H1 (cell line): ENCODE data around the gene LNX2. TPM values are rescaled to one million over a fixed set of nuclear protein-coding genes. Genes with fewer than 3 reads are reported as not detected.

Experiments used
- CTCF ChIA-PET: fragments of 300-600 bp; sonication (Branson Sonifier 250); formaldehyde crosslinking; loops from one replicate; lab custom pipeline; 2021; ENCODE audit not compliant: partially characterized antibody; lab: Charles Lee
- POLR2A ChIA-PET: fragments of 300-600 bp; sonication (Branson Sonifier 250); formaldehyde crosslinking; loops from one replicate; lab custom pipeline; 2021; ENCODE audit warnings: inconsistent platforms; ENCODE audit not compliant: partially characterized antibody; lab: Charles Lee
- DNase-seq, 2 experiments: peaks; one replicate each; pipeline versions ENCODE4 v3.0.0 to v3.0.0-alpha.2; 2010 to 2022; ENCODE audit warnings: low spot score in 2 of 2, low read depth in 1 of 2, mixed read lengths in 1 of 2
- FAIRE-seq: peaks from 2 replicates; lab custom pipeline; 2011; peaks lifted over from hg19 to GRCh38; lab: Jason Lieb, UNC
- H2AFZ ChIP-seq: 2 replicates; pipeline ENCODE4 v1.8.1; 2012; ENCODE audit warnings: low read length, inconsistent platforms
- H2AK5ac ChIP-seq: 2 replicates; pipeline ENCODE4 v1.6.1; 2013; ENCODE audit warnings: low read depth, low read length
- H2BK120ac ChIP-seq: replicated peaks from 2 replicates; pipeline ENCODE3; 2013; ENCODE audit warnings: low read depth, low read length, inconsistent platforms
- H2BK12ac ChIP-seq: 2 replicates; pipeline ENCODE4 v1.6.1; 2013; ENCODE audit warnings: low read depth, low read length
- H2BK15ac ChIP-seq: 2 replicates; pipeline ENCODE4 v1.6.1; 2013; ENCODE audit warnings: low read length
- H2BK20ac ChIP-seq: 2 replicates; pipeline ENCODE4 v1.6.1; 2013; ENCODE audit warnings: low read length
- H2BK5ac ChIP-seq: 2 replicates; pipeline ENCODE4 v1.6.1; 2013; ENCODE audit warnings: low read depth, low read length
- H3K14ac ChIP-seq: 2 replicates; pipeline ENCODE4 v1.6.1; 2013; ENCODE audit warnings: inconsistent platforms; ENCODE audit not compliant: insufficient read length
- H3K18ac ChIP-seq: 2 replicates; pipeline ENCODE4 v1.6.1; 2013; ENCODE audit warnings: low read length; ENCODE audit errors: extremely low read depth
- H3K23ac ChIP-seq: 2 replicates; pipeline ENCODE4 v1.6.1; 2013; ENCODE audit warnings: inconsistent platforms; ENCODE audit not compliant: insufficient read length
- H3K23me2 ChIP-seq: 2 replicates; pipeline ENCODE4 v1.6.1; 2013; ENCODE audit warnings: low read depth, low read length
- H3K27ac ChIP-seq: 2 replicates; pipeline ENCODE4 v1.6.1; 2011; ENCODE audit warnings: low read depth, low read length, inconsistent platforms
- H3K27me3 ChIP-seq, 4 experiments: replicated peaks in 1 of 4; 1 replicate in 1 of 4; 2 replicates in 3 of 4; pipeline versions ENCODE4 v1.6.1 to v1.8.1; 2011 to 2013; ENCODE audit warnings: low read length in 3 of 4, mild to moderate bottlenecking in 3 of 4, inconsistent platforms in 2 of 4, mixed read lengths in 2 of 4, moderate library complexity in 1 of 4; ENCODE audit not compliant: control insufficient read depth in 3 of 4, insufficient read depth in 3 of 4; ENCODE audit errors: extremely low read depth in 1 of 4
- H3K36me3 ChIP-seq, 4 experiments: 2 replicates each; pipeline versions ENCODE4 v1.6.1 to v1.8.1; 2011 to 2013; ENCODE audit warnings: mild to moderate bottlenecking in 4 of 4, low read length in 3 of 4, moderate library complexity in 2 of 4, control low read depth in 1 of 4, inconsistent platforms in 1 of 4; ENCODE audit not compliant: insufficient read depth in 4 of 4, control insufficient read depth in 2 of 4
- H3K4ac ChIP-seq: replicated peaks from 2 replicates; pipeline ENCODE3; 2013; ENCODE audit warnings: low read length, low read depth, mixed read lengths, inconsistent platforms; ENCODE audit not compliant: insufficient read length
- H3K4me1 ChIP-seq, 4 experiments: replicated peaks in 1 of 4; 1 replicate in 1 of 4; 2 replicates in 3 of 4; pipeline versions ENCODE4 v1.6.1 to v1.8.1; 2011 to 2013; ENCODE audit warnings: low read length in 3 of 4, inconsistent platforms in 2 of 4, mixed read lengths in 1 of 4; ENCODE audit not compliant: insufficient read depth in 4 of 4, control insufficient read depth in 3 of 4
- H3K4me2 ChIP-seq, 2 experiments: 2 replicates each; pipeline versions ENCODE4 v1.6.1 to v1.8.1; 2011 to 2013; ENCODE audit warnings: low read depth in 2 of 2, low read length in 2 of 2, control low read depth in 1 of 2, inconsistent platforms in 1 of 2, mild to moderate bottlenecking in 1 of 2; ENCODE audit not compliant: insufficient read depth in 1 of 2
- H3K4me3 ChIP-seq, 4 experiments: fragments of 200-600, 300-600 bp in 1 of 4; sonication (generic), shearing (Covaris generic), sonication (Bioruptor Twin) in 1 of 4; 2 replicates each; pipeline versions ENCODE4 v1.5.1 to v1.8.1; 2011 to 2016; ENCODE audit warnings: low read length in 4 of 4, low read depth in 3 of 4, control low read depth in 2 of 4, inconsistent platforms in 2 of 4, mild to moderate bottlenecking in 2 of 4, mixed read lengths in 1 of 4, moderate library complexity in 1 of 4; ENCODE audit not compliant: insufficient read depth in 2 of 4; ENCODE audit errors: extremely low read depth in 1 of 4
- H3K56ac ChIP-seq: replicated peaks from 2 replicates; pipeline ENCODE3; 2013; ENCODE audit warnings: low read depth, mild to moderate bottlenecking, mixed read lengths, low read length, inconsistent platforms; ENCODE audit not compliant: insufficient read length
- H3K79me1 ChIP-seq: 2 replicates; pipeline ENCODE4 v1.6.1; 2013; ENCODE audit warnings: low read depth, low read length, control low read depth
- H3K79me2 ChIP-seq, 2 experiments: 2 replicates each; pipeline versions ENCODE4 v1.6.1 to v1.8.1; 2012 to 2013; ENCODE audit warnings: low read length in 2 of 2, mild to moderate bottlenecking in 2 of 2, inconsistent platforms in 1 of 2; ENCODE audit not compliant: insufficient read depth in 2 of 2, control insufficient read depth in 1 of 2
- H3K9ac ChIP-seq, 4 experiments: replicated peaks in 1 of 4; 1 replicate in 1 of 4; 2 replicates in 3 of 4; pipeline versions ENCODE4 v1.6.1 to v1.8.1; 2011 to 2013; ENCODE audit warnings: low read depth in 3 of 4, low read length in 3 of 4, control low read depth in 2 of 4, mild to moderate bottlenecking in 2 of 4, moderate library complexity in 2 of 4, inconsistent platforms in 1 of 4; ENCODE audit errors: extremely low read depth in 1 of 4
- H3K9me3 ChIP-seq, 2 experiments: 2 replicates each; pipeline versions ENCODE4 v1.6.1 to v1.8.1; 2012 to 2013; ENCODE audit warnings: mild to moderate bottlenecking in 2 of 2, moderate library complexity in 2 of 2, control low read depth in 1 of 2, inconsistent platforms in 1 of 2, low read depth in 1 of 2, low read length in 1 of 2, mixed read lengths in 1 of 2; ENCODE audit not compliant: insufficient read depth in 2 of 2
- H4K20me1 ChIP-seq, 2 experiments: replicated peaks in 1 of 2; 2 replicates each; pipeline versions ENCODE3 to v1.8.1; 2011 to 2013; ENCODE audit warnings: inconsistent platforms in 2 of 2, low read length in 2 of 2, mild to moderate bottlenecking in 1 of 2; ENCODE audit not compliant: insufficient read depth in 2 of 2, control insufficient read depth in 1 of 2
- H4K5ac ChIP-seq: 2 replicates; pipeline ENCODE4 v1.6.1; 2013; ENCODE audit warnings: low read length, low read depth, mixed read lengths, inconsistent platforms; ENCODE audit not compliant: insufficient read length
- H4K8ac ChIP-seq: 2 replicates; pipeline ENCODE4 v1.8.0; 2013; ENCODE audit warnings: mild to moderate bottlenecking, moderate library complexity, low read length, inconsistent platforms; ENCODE audit not compliant: insufficient read depth; ENCODE audit errors: extremely low read depth
- H4K91ac ChIP-seq: replicated peaks from 2 replicates; pipeline ENCODE3; 2013; ENCODE audit warnings: low read length, mixed read lengths, inconsistent platforms; ENCODE audit not compliant: insufficient read length
- CTBP2 ChIP-seq: IDR thresholded peaks from 2 replicates; pipeline ENCODE4 v1.7.0; 2011; ENCODE audit warnings: borderline replicate concordance, mild to moderate bottlenecking, moderate library complexity, mixed read lengths, low read length; ENCODE audit not compliant: insufficient read depth, insufficient read length
- EGR1 ChIP-seq: IDR thresholded peaks from 2 replicates; pipeline ENCODE4 v1.6.1; 2011; ENCODE audit warnings: low read depth, low read length, borderline replicate concordance
- EZH2 ChIP-seq: fragments of 200-600 bp; sonication (generic); IDR thresholded peaks from 2 replicates; pipeline ENCODE4 v1.7.1; 2012; ENCODE audit warnings: low read depth, mild to moderate bottlenecking, moderate library complexity, low read length, inconsistent platforms; ENCODE audit not compliant: severe bottlenecking
- KDM1A ChIP-seq: fragments of 200-600, 300-600 bp; sonication (generic); IDR thresholded peaks from 2 replicates; pipeline ENCODE4 v1.7.1; 2016; ENCODE audit warnings: mild to moderate bottlenecking, low read length, borderline replicate concordance
- POLR2AphosphoS5 ChIP-seq: IDR thresholded peaks from 2 replicates; pipeline ENCODE4 v1.6.1; 2011; ENCODE audit warnings: low read depth, low read length
- RXRA ChIP-seq: IDR thresholded peaks from 2 replicates; pipeline ENCODE4 v1.6.1; 2011; ENCODE audit warnings: low read depth, mild to moderate bottlenecking, low read length, moderate library complexity; ENCODE audit not compliant: insufficient read depth
- SAP30 ChIP-seq: fragments of 300-600 bp; sonication (generic); IDR thresholded peaks from 2 replicates; pipeline ENCODE4 v1.7.1; 2012; ENCODE audit warnings: low read length, moderate library complexity, mild to moderate bottlenecking, inconsistent platforms; ENCODE audit not compliant: insufficient read depth, insufficient replicate concordance
- WGBS, 2 experiments: shearing (Covaris generic) in 1 of 2; methylation state at CpG; one replicate each; pipeline versions ENCODE4 v1.1.6 to v1.1.7; 2013 to 2015; ENCODE audit warnings: low lambda C conversion rate in 2 of 2, mixed read lengths in 2 of 2, inconsistent platforms in 1 of 2, low coverage in 1 of 2, missing lambda C conversion rate in 1 of 2; ENCODE audit not compliant: insufficient replicate concordance in 2 of 2, insufficient coverage in 1 of 2, insufficient read length in 1 of 2; ENCODE audit errors: extremely low coverage in 1 of 2, missing lambda C conversion rate in 1 of 2; 5-methylcytosine and 5-hydroxymethylcytosine counted together
- polyA plus RNA-seq, 7 experiments: library from polyadenylated mRNA; depleted of rRNA in 3 of 7; stranded (reverse) in 5 of 7; unstranded in 2 of 7; fragments of >200 nt in 5 of 7; fragments of 200-250 nt in 2 of 7; gene quantifications; 1 replicate in 5 of 7; 2 replicates in 1 of 7; 4 replicates in 1 of 7; pipeline versions ENCODE4 v1.2.1 to v1.2.3, GENCODE V29; 2011 to 2013; ENCODE audit warnings: missing spikeins in 2 of 7, mixed read lengths in 2 of 7
- total RNA-seq: library from RNA; stranded (reverse); fragmentation: NEBNext Ultra II Directional; extraction: Animal tissue kit (Norgen Biotek cat#: 25700); gene quantifications from 2 replicates; pipeline ENCODE4 v1.2.1, GENCODE V29; 2021
- TF ChIP-seq, protein P1 (sequence below): IDR thresholded peaks from 2 replicates; pipeline ENCODE4 v1.6.1; 2012; ENCODE audit warnings: low read length, inconsistent platforms
- TF ChIP-seq, protein P2 (sequence below), 3 experiments: IDR thresholded peaks; 1 replicate in 2 of 3; 2 replicates in 1 of 3; pipeline versions ENCODE4 v1.5.1 to v1.6.1; 2011; ENCODE audit warnings: low read length in 3 of 3, mild to moderate bottlenecking in 3 of 3, inconsistent platforms in 2 of 3, low read depth in 1 of 3, moderate library complexity in 1 of 3; ENCODE audit not compliant: insufficient read depth in 1 of 3; ENCODE audit errors: control extremely low read depth in 1 of 3

Gene LNX2
- total and polyA plus RNA-seq, 2 of the 8 experiments (the other 6 are each of a cell fraction or from before 2014, with no cell fraction given), result 6.4 to 13.9 TPM

DNA sequence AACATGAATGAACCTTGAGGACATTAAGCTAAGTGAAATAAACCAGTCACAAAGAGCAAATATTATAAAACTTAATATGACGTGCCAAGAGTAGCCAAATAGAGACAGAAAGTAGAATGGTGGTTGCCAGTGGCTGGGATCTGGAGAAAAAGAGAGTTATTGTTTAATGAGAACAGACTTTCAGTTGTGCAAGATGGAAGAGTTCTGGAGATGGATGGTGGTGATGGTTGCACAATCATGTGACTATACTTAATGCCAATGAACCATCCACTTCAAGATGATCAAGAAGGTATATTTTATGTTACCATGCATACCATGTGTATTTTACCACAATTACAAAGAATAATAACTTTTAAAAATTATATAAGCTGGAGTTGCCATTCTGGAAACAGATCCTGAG is 104.2 kb downstream of the LNX2 start:
- H4K8ac ChIP-seq, result no peak overlapping the region
- no peaks in the 10 kb centered on the region for H3K79me2 ChIP-seq
- H3K4me3 ChIP-seq, result no peak overlapping the region
- no peak overlapping the region for H3K4me2 ChIP-seq
- no peak overlapping the region for H3K27ac ChIP-seq
- no peaks in the 10 kb centered on the region for H3K23me2 ChIP-seq
- no peak overlapping the region for H4K5ac ChIP-seq
- no peaks in the 10 kb centered on the region for H3K36me3 ChIP-seq
- no peak overlapping the region for H2BK5ac ChIP-seq
- ChIA-PET POLR2A (no interaction called here), CTCF (interaction anchor here (0.6 to 2.2 kb wide), 4 partner anchors 142 to 573 kb away, joined by 3 to 14 read pairs (median 4); no protein-coding TSS in a partner anchor)
- no peak overlapping the region for H3K18ac ChIP-seq
- no peak overlapping the region for H3K9ac ChIP-seq
- H2AFZ ChIP-seq, result no peak overlapping the region
- no peaks in the 10 kb centered on the region for H3K4me1 ChIP-seq
- no peak overlapping the region for H2BK12ac ChIP-seq
- WGBS, 2 experiments, result 88% methylated on average over 1 of the region's 1 CpG; no CpG with 5 or more reads in 1 of the 2 experiments
- no peak overlapping the region for H3K56ac ChIP-seq
- no peaks in the 10 kb centered on the region for H3K79me1 ChIP-seq
- H3K9me3 ChIP-seq, result no peaks in the 10 kb centered on the region
- no peak overlapping the region for H2BK20ac ChIP-seq
- H3K27me3 ChIP-seq, result no peaks in the 10 kb centered on the region
- DNase-seq (no peak), FAIRE-seq (no peak)
- no peak overlapping the region for H2BK15ac ChIP-seq
- H4K91ac ChIP-seq, result no peak overlapping the region
- H2BK120ac ChIP-seq, result no peak overlapping the region
- no peaks in the 10 kb centered on the region for H4K20me1 ChIP-seq
- no peak overlapping the region for H3K23ac ChIP-seq
- no peak overlapping the region for H3K4ac ChIP-seq
- no peak overlapping the region for H2AK5ac ChIP-seq
- H3K14ac ChIP-seq, result no peak overlapping the region
- TF ChIP-seq CTBP2 (no peak), EZH2 (no peak), POLR2AphosphoS5 (no peak), EGR1 (no peak), KDM1A (no peak), SAP30 (no peak), RXRA (no peak)
- TF ChIP-seq, protein P1, sequence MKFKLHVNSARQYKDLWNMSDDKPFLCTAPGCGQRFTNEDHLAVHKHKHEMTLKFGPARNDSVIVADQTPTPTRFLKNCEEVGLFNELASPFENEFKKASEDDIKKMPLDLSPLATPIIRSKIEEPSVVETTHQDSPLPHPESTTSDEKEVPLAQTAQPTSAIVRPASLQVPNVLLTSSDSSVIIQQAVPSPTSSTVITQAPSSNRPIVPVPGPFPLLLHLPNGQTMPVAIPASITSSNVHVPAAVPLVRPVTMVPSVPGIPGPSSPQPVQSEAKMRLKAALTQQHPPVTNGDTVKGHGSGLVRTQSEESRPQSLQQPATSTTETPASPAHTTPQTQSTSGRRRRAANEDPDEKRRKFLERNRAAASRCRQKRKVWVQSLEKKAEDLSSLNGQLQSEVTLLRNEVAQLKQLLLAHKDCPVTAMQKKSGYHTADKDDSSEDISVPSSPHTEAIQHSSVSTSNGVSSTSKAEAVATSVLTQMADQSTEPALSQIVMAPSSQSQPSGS, result no peak
- TF ChIP-seq, protein P2, sequence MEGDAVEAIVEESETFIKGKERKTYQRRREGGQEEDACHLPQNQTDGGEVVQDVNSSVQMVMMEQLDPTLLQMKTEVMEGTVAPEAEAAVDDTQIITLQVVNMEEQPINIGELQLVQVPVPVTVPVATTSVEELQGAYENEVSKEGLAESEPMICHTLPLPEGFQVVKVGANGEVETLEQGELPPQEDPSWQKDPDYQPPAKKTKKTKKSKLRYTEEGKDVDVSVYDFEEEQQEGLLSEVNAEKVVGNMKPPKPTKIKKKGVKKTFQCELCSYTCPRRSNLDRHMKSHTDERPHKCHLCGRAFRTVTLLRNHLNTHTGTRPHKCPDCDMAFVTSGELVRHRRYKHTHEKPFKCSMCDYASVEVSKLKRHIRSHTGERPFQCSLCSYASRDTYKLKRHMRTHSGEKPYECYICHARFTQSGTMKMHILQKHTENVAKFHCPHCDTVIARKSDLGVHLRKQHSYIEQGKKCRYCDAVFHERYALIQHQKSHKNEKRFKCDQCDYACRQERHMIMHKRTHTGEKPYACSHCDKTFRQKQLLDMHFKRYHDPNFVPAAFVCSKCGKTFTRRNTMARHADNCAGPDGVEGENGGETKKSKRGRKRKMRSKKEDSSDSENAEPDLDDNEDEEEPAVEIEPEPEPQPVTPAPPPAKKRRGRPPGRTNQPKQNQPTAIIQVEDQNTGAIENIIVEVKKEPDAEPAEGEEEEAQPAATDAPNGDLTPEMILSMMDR (IDR thresholded peaks at IDR 0.05; ENCODE audit: control extremely low read depth in 1 of 3, insufficient read depth in 1 of 3, low read depth in 1 of 3, low read length in 3 of 3), result no peak
